ENCODE data around the gene RTN4R.

RTN4R gene

DNA sequence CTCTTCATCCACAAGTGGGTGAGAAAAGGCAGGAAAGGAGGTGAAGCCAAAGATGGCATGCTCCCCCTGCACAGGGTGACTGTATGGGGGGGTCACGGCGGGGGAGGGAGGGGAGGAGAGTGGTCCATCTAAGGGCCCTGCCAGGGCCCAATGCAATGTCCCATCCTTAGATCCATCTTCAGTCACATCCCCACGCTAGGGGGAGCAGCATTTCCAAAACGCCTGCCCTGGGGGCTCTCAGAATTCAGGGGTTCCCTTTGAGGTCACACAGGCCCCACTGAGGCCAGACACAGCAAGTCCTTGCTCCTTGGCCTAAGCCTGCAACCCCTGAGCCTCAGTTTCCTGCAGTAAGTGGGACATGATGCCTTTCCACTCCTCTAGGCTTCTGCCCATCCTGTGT lies 52.4 kb downstream of the RTN4R start:
- no peaks in the 10 kb centered on the region for H3K9me3 Mint-ChIP-seq
- DNase-seq (ENCODE audit: low spot score in 2 of 2) (no peak), ATAC-seq (replicated peaks; ENCODE audit: extremely low read depth, poor library complexity, severe bottlenecking) (no peak)
- peaks cover 12% of the 10 kb centered on the region for H3K4me1 Mint-ChIP-seq
- H3K4me3 Mint-ChIP-seq = no peak overlapping the region
- H3K36me3 Mint-ChIP-seq (ENCODE audit: insufficient read depth) = peaks cover 1% of the 10 kb centered on the region
- peaks cover 9% of the 10 kb centered on the region for H3K27me3 Mint-ChIP-seq
- no peak overlapping the region for H3K27ac Mint-ChIP-seq (ENCODE audit: low read depth)

DNA sequence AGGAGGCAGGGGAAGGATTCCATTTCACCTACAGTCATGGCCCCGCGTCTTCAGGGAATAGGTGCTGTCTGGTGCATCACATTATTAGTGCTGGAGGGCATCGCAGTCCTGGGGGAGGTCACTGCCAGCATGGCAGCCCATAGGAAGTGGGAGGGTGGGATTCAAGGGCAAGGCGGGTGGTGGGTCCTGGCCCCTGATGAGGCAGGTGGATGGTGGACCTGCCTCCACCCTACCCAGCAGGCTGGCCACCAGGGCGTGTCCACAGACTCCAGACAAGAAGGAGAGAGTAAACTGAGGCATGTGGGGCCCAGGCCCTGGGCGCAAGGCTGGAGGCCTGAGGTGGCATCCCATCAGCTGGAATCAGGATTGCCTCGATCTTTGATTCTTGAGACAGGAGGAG lies 53.3 kb downstream of the RTN4R start:
- Mint-ChIP-seq H3K4me1 (peaks cover 12% of the 10 kb centered on the region), H3K36me3 (ENCODE audit: insufficient read depth) (peaks cover 1% of the 10 kb centered on the region), H3K4me3 (no peak overlapping the region), H3K27me3 (peaks cover 9% of the 10 kb centered on the region), H3K9me3 (no peaks in the 10 kb centered on the region), H3K27ac (ENCODE audit: low read depth) (no peak overlapping the region)
- no peak for DNase-seq (ENCODE audit: low spot score in 2 of 2)
- no peak for ATAC-seq (replicated peaks; ENCODE audit: extremely low read depth, poor library complexity, severe bottlenecking)

DNA sequence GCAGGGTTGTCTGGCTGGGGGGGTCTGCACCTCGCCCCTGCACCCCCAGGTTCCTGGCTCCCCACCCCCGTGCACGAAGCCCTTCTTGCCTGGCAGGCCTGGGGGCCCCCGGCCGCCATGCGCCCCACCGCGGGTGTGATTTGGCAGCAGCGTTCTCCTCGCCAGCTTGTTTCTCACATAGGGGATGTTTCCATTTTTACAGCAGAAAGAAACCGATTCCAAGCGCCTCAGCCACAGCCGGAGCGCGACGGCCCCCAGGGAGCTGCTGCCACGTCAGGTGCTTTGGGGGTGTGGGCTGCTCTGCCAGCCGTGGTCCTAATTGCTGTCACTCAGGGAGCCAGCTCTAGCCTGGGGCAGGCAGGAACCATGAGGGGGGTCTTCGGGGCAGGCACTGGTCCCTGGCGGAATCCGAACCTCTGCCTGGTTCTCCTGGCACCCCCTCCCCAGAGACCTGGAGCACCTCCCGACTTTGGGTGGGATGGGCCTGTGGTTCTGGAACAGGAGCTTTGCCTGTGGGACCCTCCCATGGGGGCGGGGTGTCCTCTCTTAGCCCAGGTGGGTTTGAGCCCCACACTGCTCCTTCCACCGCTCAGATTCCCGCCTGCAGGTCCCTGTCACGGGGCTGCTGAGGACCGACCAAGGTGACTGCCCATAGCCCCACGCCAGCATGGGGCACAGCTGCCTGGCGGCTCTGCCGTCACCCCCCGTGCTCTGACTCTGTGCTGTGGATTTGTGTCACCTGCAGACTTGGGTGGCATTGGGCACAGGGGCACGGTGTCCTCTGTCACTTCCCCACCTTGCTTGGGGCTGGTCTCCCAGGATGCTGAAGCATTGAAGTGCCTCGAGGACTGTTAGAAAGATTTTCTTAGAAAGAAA lies 54.0 kb downstream of the RTN4R start:
- H3K9me3 Mint-ChIP-seq = no peaks in the 10 kb centered on the region
- peaks cover 12% of the 10 kb centered on the region for H3K4me1 Mint-ChIP-seq
- H3K4me3 Mint-ChIP-seq = no peak overlapping the region
- no peak overlapping the region for H3K27ac Mint-ChIP-seq (ENCODE audit: low read depth)
- H3K27me3 Mint-ChIP-seq = peaks cover 9% of the 10 kb centered on the region
- peaks cover 1% of the 10 kb centered on the region for H3K36me3 Mint-ChIP-seq (ENCODE audit: insufficient read depth)
- DNase-seq (ENCODE audit: low spot score in 2 of 2) (no peak), ATAC-seq (replicated peaks; ENCODE audit: extremely low read depth, poor library complexity, severe bottlenecking) (no peak)

DNA sequence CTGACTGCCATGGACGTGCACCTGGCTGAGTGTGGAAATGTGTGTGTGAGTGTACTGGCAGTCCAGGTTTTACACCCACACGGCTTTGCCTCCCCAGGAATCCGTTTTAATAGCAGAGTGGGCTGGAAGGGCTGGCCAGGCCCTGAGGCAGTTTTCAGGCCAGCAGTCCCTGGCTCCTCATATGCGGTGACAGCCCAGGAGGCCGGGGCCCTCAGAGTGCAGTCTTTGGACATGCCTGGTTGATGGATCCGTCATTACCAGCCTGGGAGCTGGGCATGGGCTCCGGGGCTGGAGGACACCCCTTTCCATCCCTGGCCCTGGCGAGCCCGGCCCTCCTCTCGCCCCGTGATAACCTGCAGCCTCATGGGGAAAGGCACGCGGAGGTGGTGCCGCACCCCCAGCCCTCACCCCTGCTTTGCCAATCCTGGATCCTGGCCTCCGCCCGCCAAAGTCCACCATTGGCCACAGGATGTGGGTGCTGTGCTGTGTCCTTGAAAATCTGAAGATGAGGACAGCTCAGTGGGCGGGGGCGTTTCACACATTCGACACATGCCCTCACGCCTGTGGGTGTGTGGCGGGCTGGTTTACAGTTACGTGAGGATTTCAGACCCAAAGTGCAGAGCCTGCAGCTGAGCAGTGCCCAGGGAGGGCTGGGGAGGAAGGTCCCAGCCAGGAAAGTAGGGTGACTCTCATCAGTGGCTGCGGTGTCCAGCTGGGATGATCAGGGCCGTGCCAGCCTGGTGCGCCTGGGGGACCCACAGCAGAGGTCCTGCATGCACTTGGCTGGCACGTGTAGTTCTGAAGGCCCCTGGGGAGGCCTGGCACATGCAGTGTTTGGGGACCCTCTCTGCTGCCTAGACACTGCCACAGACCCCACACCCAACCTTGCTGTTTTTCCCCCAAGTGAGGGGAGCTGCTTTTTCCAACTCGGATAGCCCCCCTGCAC lies 55.1 kb downstream of the RTN4R start:
- Mint-ChIP-seq H3K9me3 (no peaks in the 10 kb centered on the region), H3K4me3 (no peak overlapping the region), H3K36me3 (ENCODE audit: insufficient read depth) (peaks cover 1% of the 10 kb centered on the region), H3K4me1 (peaks cover 17% of the 10 kb centered on the region), H3K27ac (ENCODE audit: low read depth) (no peak overlapping the region), H3K27me3 (peaks cover 1% of the 10 kb centered on the region)
- no peak for ATAC-seq (replicated peaks; ENCODE audit: extremely low read depth, poor library complexity, severe bottlenecking)
- no peak for DNase-seq (ENCODE audit: low spot score in 2 of 2)

DNA sequence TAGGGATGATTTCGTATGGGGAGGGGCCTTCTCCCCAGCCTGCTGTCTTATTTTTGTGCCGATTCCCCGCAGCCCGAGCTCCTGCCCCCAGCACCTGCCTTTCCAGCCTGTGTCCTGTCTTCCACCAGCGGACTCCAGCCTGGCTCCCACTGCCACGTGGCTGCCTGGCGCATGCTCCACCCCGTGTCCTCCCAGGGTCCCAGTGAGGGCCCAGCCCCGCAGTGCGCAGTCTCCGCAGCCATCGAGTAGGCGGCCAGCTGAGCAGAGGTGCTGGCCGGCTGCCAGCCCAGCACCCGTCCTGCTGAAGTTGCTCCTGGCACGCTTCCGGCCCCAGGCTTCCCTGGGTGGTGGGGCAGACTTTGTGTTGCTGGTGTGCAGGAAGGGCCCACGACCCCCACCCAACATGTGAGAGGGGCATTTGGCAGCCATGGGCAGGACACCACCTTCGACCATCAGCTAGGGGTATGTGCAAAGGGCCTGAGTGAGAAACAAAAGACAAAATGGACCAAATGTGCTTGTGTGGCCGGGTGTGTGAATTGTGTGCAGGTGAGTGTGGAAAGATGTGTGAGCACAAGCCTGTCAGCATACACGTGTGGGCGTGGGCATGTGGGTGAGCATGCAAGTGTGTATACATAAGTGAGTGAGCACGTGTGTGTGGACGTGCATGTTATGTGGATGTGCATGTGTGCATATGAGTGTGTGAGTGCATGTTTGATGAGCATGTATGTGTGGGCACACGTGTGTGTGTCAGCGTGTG lies 55.9 kb downstream of the RTN4R start:
- ATAC-seq (replicated peaks; ENCODE audit: extremely low read depth, poor library complexity, severe bottlenecking) (no peak), DNase-seq (ENCODE audit: low spot score in 2 of 2) (no peak)
- no peak overlapping the region for H3K4me3 Mint-ChIP-seq
- no peaks in the 10 kb centered on the region for H3K27me3 Mint-ChIP-seq
- peaks cover 1% of the 10 kb centered on the region for H3K36me3 Mint-ChIP-seq (ENCODE audit: insufficient read depth)
- peaks cover 25% of the 10 kb centered on the region for H3K4me1 Mint-ChIP-seq
- no peak overlapping the region for H3K27ac Mint-ChIP-seq (ENCODE audit: low read depth)
- no peaks in the 10 kb centered on the region for H3K9me3 Mint-ChIP-seq

DNA sequence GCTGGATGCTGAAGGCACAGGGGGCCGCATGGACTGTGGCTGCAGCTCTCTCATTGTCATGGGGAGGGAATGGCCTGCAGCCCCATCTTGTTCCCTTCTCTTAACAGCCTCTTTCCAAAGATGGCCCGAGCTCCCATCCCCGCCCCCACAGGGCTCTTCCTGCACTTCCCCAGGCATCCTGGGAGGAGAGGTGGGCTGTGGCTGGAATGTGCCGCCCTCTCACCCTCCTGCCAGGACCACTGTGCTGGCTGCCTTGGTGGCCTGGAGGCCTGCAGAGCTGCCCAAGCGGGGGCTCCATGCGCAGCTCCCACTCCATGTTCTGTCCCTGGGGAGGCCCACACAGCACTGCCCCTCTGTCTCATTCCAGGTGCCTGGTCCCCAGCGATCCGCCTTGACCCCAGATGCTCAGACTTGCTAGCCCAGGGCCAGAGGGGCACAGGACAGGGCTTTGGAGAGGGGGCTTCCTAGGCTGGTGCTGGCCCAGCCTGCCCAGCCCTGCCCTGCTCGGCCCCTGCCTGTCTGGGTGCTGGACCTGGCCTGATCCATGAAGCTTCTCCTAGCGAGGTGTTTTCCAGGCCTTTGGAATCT lies 56.6 kb downstream of the RTN4R start:
- peaks cover 29% of the 10 kb centered on the region for H3K4me1 Mint-ChIP-seq

DNA sequence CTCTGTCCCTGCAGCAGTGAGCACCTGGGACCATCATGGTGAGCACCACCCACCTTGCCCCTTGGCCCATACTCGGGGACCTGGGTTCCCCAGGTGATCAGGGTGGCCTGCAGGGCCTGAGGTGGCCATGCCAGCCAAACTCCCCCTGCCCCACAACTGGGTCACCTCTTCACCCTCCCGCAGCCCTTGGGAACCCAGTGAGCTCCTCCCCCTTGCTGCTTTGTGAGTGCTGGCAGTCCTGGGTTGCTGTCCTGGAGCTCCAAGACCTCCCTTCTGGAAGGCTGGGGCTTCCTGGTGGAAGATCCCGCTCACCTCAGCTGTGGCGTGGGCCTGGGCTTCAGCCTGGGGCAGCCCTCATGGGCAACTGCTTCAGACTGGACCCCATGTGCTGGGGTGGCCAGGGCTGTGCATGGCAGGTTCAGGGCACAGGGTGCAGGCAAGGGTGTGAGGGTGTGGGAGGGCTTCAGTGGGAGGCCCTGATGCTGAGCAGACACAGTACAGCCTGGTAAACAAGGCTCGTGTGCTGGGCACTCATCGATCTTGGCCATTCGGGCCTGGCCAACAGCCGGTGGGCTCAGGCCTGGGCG lies 57.6 kb downstream of the RTN4R start:
- Mint-ChIP-seq H3K4me3 (no peak overlapping the region), H3K27me3 (no peaks in the 10 kb centered on the region)

More for the DNA sequence above, 56.6 kb downstream of the RTN4R start:
- Mint-ChIP-seq H3K4me3 (no peak overlapping the region), H3K36me3 (ENCODE audit: insufficient read depth) (peaks cover 1% of the 10 kb centered on the region), H3K27me3 (no peaks in the 10 kb centered on the region), H3K9me3 (no peaks in the 10 kb centered on the region), H3K27ac (ENCODE audit: low read depth) (no peak overlapping the region)
- ATAC-seq (replicated peaks; ENCODE audit: extremely low read depth, poor library complexity, severe bottlenecking) (no peak), DNase-seq (ENCODE audit: low spot score in 2 of 2) (no peak)

DNA sequence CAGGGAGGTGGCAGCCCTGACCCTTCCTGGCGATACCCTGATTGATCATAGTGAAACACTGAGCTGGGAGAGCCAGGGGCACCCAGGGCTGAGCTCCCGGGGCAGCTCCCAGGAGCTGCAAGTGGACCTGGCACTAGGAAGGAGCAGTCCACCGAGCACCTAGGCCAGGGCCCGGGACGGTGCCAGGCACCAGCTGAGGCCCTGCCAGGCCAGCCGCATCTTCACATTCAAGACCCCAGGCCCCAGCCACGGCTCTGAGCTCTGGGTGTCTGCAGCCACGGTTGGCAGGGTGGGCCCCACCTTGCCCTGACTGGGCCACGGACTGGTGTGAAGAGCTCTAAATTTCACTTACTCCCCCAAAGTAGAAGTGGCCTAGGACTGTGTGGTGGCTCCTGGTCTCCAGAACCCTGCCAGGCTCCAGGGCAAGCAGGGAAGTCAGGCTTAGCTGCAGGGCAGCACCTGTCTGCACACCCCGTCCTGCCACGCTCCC lies 58.3 kb downstream of the RTN4R start:
- no peaks in the 10 kb centered on the region for H3K27me3 Mint-ChIP-seq
- H3K27ac Mint-ChIP-seq (ENCODE audit: low read depth) = no peak overlapping the region
- H3K4me3 Mint-ChIP-seq = no peak overlapping the region
- H3K36me3 Mint-ChIP-seq (ENCODE audit: insufficient read depth) = peaks cover 1% of the 10 kb centered on the region
- DNase-seq (ENCODE audit: low spot score in 2 of 2) (no peak), ATAC-seq (replicated peaks; ENCODE audit: extremely low read depth, poor library complexity, severe bottlenecking) (no peak)
- peaks cover 40% of the 10 kb centered on the region for H3K4me1 Mint-ChIP-seq
- no peaks in the 10 kb centered on the region for H3K9me3 Mint-ChIP-seq

More for the DNA sequence above, 57.6 kb downstream of the RTN4R start:
- H3K27ac Mint-ChIP-seq (ENCODE audit: low read depth) = no peak overlapping the region
- H3K36me3 Mint-ChIP-seq (ENCODE audit: insufficient read depth) = peaks cover 1% of the 10 kb centered on the region
- DNase-seq (ENCODE audit: low spot score in 2 of 2) (no peak), ATAC-seq (replicated peaks; ENCODE audit: extremely low read depth, poor library complexity, severe bottlenecking) (no peak)
- no peaks in the 10 kb centered on the region for H3K9me3 Mint-ChIP-seq
- peaks cover 37% of the 10 kb centered on the region for H3K4me1 Mint-ChIP-seq

DNA sequence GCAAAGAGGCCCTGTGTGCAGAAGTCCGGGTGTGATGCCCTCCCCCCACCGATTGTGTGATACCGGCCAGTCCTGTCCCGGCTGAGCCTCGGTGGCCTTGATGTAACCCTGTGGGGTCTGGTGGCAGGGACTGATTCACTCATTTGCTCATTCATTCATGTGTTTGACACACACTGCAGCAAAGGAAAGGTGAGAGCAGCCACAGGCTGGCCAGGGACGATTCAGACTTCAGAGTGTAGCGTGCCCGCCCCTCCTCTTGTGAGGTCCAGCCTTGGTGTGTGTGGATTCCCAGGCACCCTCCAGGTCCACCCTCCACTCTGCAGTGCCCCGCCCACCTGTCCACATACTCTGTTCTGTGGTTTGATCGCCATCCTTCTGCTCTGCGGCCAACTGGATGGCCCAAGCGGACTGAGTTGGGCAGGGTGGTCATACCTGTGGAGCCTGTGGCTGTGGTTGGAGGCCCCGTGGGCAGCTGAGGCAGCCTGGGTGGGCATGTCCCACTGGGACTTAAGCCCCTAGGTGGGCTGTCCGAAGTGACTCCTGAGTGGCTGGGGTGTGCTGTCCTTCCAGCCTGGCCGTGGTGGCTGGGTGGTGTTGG lies 59.3 kb downstream of the RTN4R start:
- H3K36me3 Mint-ChIP-seq (ENCODE audit: insufficient read depth) = peaks cover 1% of the 10 kb centered on the region
- DNase-seq (ENCODE audit: low spot score in 2 of 2) (no peak), ATAC-seq (replicated peaks; ENCODE audit: extremely low read depth, poor library complexity, severe bottlenecking) (no peak)
- no peak overlapping the region for H3K27ac Mint-ChIP-seq (ENCODE audit: low read depth)
- H3K4me1 Mint-ChIP-seq = peaks cover 40% of the 10 kb centered on the region
- no peaks in the 10 kb centered on the region for H3K9me3 Mint-ChIP-seq
- peak overlapping the region; percentile 90 for H3K4me3 Mint-ChIP-seq
- no peaks in the 10 kb centered on the region for H3K27me3 Mint-ChIP-seq

DNA sequence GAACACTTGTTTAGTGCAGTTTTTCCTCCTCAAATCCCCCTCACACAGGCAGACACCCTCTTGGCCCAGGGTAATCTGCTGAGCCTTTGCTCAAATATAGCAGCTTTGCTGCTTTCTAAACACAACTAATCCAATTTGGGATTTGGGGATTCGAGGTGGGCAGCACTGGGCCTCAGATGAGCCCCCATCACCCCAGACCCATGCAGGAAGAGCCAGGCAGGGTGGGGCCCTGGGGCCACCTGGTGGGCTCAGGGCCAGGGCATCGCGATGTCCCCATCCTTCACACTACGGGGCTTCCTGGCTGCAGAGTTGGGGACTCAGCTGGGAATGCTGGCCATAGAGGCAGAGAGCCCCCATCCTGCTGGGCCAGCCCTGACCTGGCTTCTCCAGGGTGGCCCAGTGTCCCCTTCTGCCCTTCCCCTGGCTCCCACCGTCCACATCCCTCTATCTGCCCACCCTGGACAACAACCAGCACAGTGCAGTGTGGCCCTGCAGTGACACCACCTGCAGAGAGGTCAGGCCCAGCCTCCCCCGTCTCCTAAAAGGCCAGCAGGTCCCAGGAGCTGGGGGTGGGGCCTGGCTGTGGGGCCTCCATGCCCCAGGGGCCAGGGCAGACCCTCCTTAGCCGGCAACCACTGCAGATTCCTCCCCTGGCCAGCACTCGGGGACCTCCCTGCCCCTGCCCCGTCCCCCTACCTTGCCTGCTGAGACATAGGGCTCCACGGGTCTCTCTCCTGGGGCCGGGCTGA lies 60.7 kb downstream of the RTN4R start:
- Mint-ChIP-seq H3K36me3 (ENCODE audit: insufficient read depth) (no peaks in the 10 kb centered on the region), H3K4me3 (peak overlapping the region; percentile 90), H3K4me1 (peaks cover 33% of the 10 kb centered on the region), H3K9me3 (no peaks in the 10 kb centered on the region), H3K27ac (ENCODE audit: low read depth) (peak overlapping the region; percentile 90), H3K27me3 (no peaks in the 10 kb centered on the region)
- DNase-seq (ENCODE audit: low spot score in 2 of 2) (no peak), ATAC-seq (replicated peaks; ENCODE audit: extremely low read depth, poor library complexity, severe bottlenecking) (no peak)

DNA sequence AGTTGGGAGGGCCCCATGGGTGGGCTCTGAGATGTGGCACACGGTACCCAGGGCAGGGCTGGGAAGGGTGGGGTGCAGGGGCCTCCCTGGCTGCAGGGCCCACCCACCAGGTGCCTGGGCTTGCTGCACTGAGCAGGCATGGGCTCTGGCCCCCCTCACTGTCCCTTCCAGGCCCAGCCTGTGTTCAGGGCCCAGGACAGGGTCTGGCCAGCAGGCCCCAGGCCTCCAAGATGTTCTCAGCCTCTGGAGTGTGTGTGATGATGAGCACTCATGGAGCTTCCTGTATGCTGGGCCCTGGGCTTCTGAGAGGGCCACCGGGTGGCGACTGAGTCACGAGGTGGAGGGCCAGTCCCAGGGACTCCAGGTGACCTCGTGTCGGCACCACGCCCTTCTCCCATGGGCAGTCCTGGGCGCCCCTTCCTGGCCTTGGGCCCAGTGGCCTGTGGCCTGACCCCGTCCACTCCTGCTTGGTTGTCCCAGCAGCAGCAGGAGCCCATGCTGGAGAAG lies 61.4 kb downstream of the RTN4R start:
- Mint-ChIP-seq H3K36me3 (ENCODE audit: insufficient read depth) (no peaks in the 10 kb centered on the region), H3K4me1 (peaks cover 28% of the 10 kb centered on the region), H3K27me3 (no peaks in the 10 kb centered on the region), H3K4me3 (peak overlapping the region; percentile 90), H3K27ac (ENCODE audit: low read depth) (peak overlapping the region; percentile 90), H3K9me3 (no peaks in the 10 kb centered on the region)
- DNase-seq (ENCODE audit: low spot score in 2 of 2) (no peak), ATAC-seq (replicated peaks; ENCODE audit: extremely low read depth, poor library complexity, severe bottlenecking) (peak; percentile 26)

Data from central memory CD8-positive, alpha-beta T cell (primary cell).